ENCODE data around the gene GPR137. TPM values are rescaled to one million over a fixed set of nuclear protein-coding genes. Genes with fewer than 3 reads are reported as not detected.

Gene GPR137
- total and polyA plus RNA-seq, 9 of the 15 experiments (the other 6 are each of a cell fraction or from before 2014, with no cell fraction given): 0.32 to 26.7 (median 10.7) TPM

- no peak for TF ChIP-seq ZNF740 (CRISPR knock-in tag; IDR thresholded peaks at IDR 0.05)
- TF ChIP-seq ZNF740 (tag; IDR thresholded peaks at IDR 0.05): no peak
- TF ChIP-seq ZSCAN29 (IDR thresholded peaks at IDR 0.05): no peak
These were observed 21.2 kb upstream of the GPR137 start (continued) for GRCh38 chr11:64264371-64264852.

GRCh38 chr11:64265176-64266160 is 20.2 kb upstream of the GPR137 start:
- 93% methylated on average over 22 of the region's 35 CpGs for WGBS (ENCODE audit: insufficient coverage, low coverage, missing lambda C conversion rate)
- DNase-seq (ENCODE audit: extremely low read depth in 1 of 4, low spot score in 3 of 4): no peak
- no peak overlapping the region for H3K27ac ChIP-seq (ENCODE audit: extremely low read depth, low read depth, low read length)
- no peak overlapping the region for H3K4me3 ChIP-seq
- H2AFZ ChIP-seq (ENCODE audit: low read depth, low read length): no peak overlapping the region
- peaks cover 71% of the 10 kb centered on the region for H3K36me3 ChIP-seq (ENCODE audit: control insufficient read depth, insufficient read depth, low read length)
- CTCF ChIA-PET (ENCODE audit: low intra/inter-chr PET ratio): no interaction called here
- FAIRE-seq: no peak
- no TSS peak for BruUV-seq (replicated peaks)
- intact Hi-C loops (cut with micrococcal nuclease): no loop called here
- H3K4me2 ChIP-seq (ENCODE audit: insufficient read depth, low read length): no peak overlapping the region
- peaks cover 15 to 57% of the 10 kb centered on the region in 2 experiments for H3K4me1 ChIP-seq (replicated peaks in 1 of 2; ENCODE audit: control insufficient read depth in 2 of 2, insufficient read depth in 2 of 2, low read length in 2 of 2)
- no peaks in the 10 kb centered on the region for H3K27me3 ChIP-seq (ENCODE audit: control insufficient read depth in 2 of 2, insufficient read depth in 2 of 2, low read length in 2 of 2)
- H4K20me1 ChIP-seq (replicated peaks; ENCODE audit: control insufficient read depth, insufficient read depth, low read length): no peaks in the 10 kb centered on the region
- POLR2A ChIA-PET: interaction anchor here (0.6 to 1.7 kb wide), 5 partner anchors 10 to 59 kb away, joined by 3 to 7 read pairs (median 4); partner anchors contain the start of genes FERMT3 and PPP1R14B
- in situ Hi-C loops (cut with MboI): no loop called here
- ATAC-seq: no peak
- peaks cover 15% of the 10 kb centered on the region; the same call in 2 of the 3 replicates for H3K79me2 ChIP-seq (ENCODE audit: control insufficient read depth, insufficient read depth, low read length)
- H3K9me1 ChIP-seq (ENCODE audit: control insufficient read depth, insufficient read depth, low read length): peaks cover 3% of the 10 kb centered on the region
- 0 out of 2 replicates have a peak, but pooled peaks have one; percentile 23 for TF ChIP-seq RBFOX2 (IDR thresholded peaks at IDR 0.05; ENCODE audit: low read depth, low read length)
- no peak for TF ChIP-seq XRCC4 (IDR thresholded peaks at IDR 0.05; ENCODE audit: extremely low read depth, insufficient read depth, insufficient read length)
- H3K9me3 ChIP-seq (replicated peaks; ENCODE audit: control insufficient read depth, insufficient read depth, low read depth, low read length): no peaks in the 10 kb centered on the region
- H3K9ac ChIP-seq (ENCODE audit: insufficient read depth in 1 of 2, low read depth in 2 of 2, low read length in 2 of 2): no peak overlapping the region
